HEK293 (cell line): ENCODE measurements around the gene RAB36.
A peak's percentile ranks its signal among the peaks of the same experiment; 100 is the strongest.

Experiments used
- CTCF ChIA-PET: fragments of 350-600 bp; formaldehyde crosslinking; extraction: SDS; loops from one replicate; lab custom pipeline; 2021; ENCODE audit warnings: antibody characterized with exemption; lab: Yijun Ruan, JAX
- POLR2A ChIA-PET: fragments of 300-600 bp; formaldehyde crosslinking; extraction: SDS; loops from one replicate; lab custom pipeline; 2020; ENCODE audit warnings: antibody characterized with exemption, inconsistent platforms; lab: Yijun Ruan, JAX
- H3K27ac ChIP-seq: fragments of 200-500 bp; sonication (Bioruptor generic); 2 replicates; pipeline ENCODE4 v1.5.1; 2014; ENCODE audit warnings: low read depth, low read length, control low read depth, inconsistent platforms; ENCODE audit errors: extremely low read depth
- H3K36me3 ChIP-seq, 2 experiments: fragments of 200-500 bp in 1 of 2; sonication (Bioruptor generic) in 1 of 2; 1 replicate in 1 of 2; 2 replicates in 1 of 2; pipeline ENCODE4 v1.5.1; 2014 to 2017; ENCODE audit warnings: inconsistent platforms in 2 of 2, low read length in 2 of 2; ENCODE audit not compliant: control insufficient read depth in 2 of 2, insufficient read depth in 1 of 2
- H3K4me1 ChIP-seq: fragments of 200-500 bp; sonication (Bioruptor generic); 2 replicates; pipeline ENCODE4 v1.5.1; 2014; ENCODE audit warnings: mild to moderate bottlenecking, low read length, inconsistent platforms; ENCODE audit not compliant: control insufficient read depth, insufficient read depth
- H3K4me3 ChIP-seq: 2 replicates; pipeline ENCODE4 v1.5.1; 2011; ENCODE audit warnings: low read depth, mild to moderate bottlenecking, control low read depth, low read length, moderate library complexity
- H3K9me3 ChIP-seq: fragments of 200-500 bp; sonication (Bioruptor generic); 2 replicates; pipeline ENCODE4 v1.5.1; 2014; ENCODE audit warnings: low read depth, low read length, inconsistent platforms; ENCODE audit not compliant: control insufficient read depth, insufficient read depth
- GLIS1 ChIP-seq: fragments of 450-650 bp; formaldehyde crosslinking; IDR thresholded peaks from 2 replicates; pipeline ENCODE4 v1.5.1; 2016; ENCODE audit warnings: missing biosample characterization, missing genetic modification characterization
- KLF10 ChIP-seq: fragments of 450-650 bp; IDR thresholded peaks from 2 replicates; pipeline ENCODE4 v1.5.1; 2018; ENCODE audit warnings: missing biosample characterization, mild to moderate bottlenecking, missing genetic modification characterization
- ZNF138 ChIP-seq: fragments of 450-650 bp; formaldehyde crosslinking; IDR thresholded peaks from 2 replicates; pipeline ENCODE4 v1.5.1; 2016; ENCODE audit warnings: missing biosample characterization, missing genetic modification characterization, borderline replicate concordance
- ZNF157 ChIP-seq: fragments of 450-650 bp; formaldehyde crosslinking; IDR thresholded peaks from 2 replicates; pipeline ENCODE4 v1.5.1; 2016; ENCODE audit warnings: missing biosample characterization, missing genetic modification characterization
- ZNF473 ChIP-seq: fragments of 450-650 bp; formaldehyde crosslinking; IDR thresholded peaks from 2 replicates; pipeline ENCODE4 v1.5.1; 2017; ENCODE audit warnings: missing biosample characterization, missing genetic modification characterization
- ZNF529 ChIP-seq: fragments of 450-650 bp; formaldehyde crosslinking; IDR thresholded peaks from 2 replicates; pipeline ENCODE4 v1.5.1; 2017; ENCODE audit warnings: missing genetic modification characterization, missing biosample characterization; ENCODE audit not compliant: insufficient replicate concordance
- ZNF596 ChIP-seq: fragments of 450-650 bp; IDR thresholded peaks from 2 replicates; pipeline ENCODE4 v1.5.0; 2018; ENCODE audit warnings: missing biosample characterization, mild to moderate bottlenecking, missing genetic modification characterization, moderate library complexity
- ZNF830 ChIP-seq: fragments of 450-650 bp; IDR thresholded peaks from 2 replicates; pipeline ENCODE4 v1.5.0; 2018; ENCODE audit warnings: missing biosample characterization, missing genetic modification characterization, low read depth, mild to moderate bottlenecking, moderate library complexity
- TF ChIP-seq, protein P1 (sequence below): fragments of 450-650 bp; formaldehyde crosslinking; IDR thresholded peaks from 2 replicates; pipeline ENCODE4 v1.5.1; 2017; ENCODE audit warnings: missing biosample characterization, missing genetic modification characterization
- TF ChIP-seq, protein P2 (sequence below): fragments of 450-650 bp; formaldehyde crosslinking; IDR thresholded peaks from 2 replicates; pipeline ENCODE4 v1.5.1; 2016; ENCODE audit warnings: missing biosample characterization, missing genetic modification characterization
- TF ChIP-seq, protein P3 (sequence below): fragments of 450-650 bp; formaldehyde crosslinking; IDR thresholded peaks from 2 replicates; pipeline ENCODE4 v1.5.1; 2016; ENCODE audit warnings: missing biosample characterization, missing genetic modification characterization
- TF ChIP-seq, protein P4 (sequence below): fragments of 450-650 bp; formaldehyde crosslinking; IDR thresholded peaks from 2 replicates; pipeline ENCODE4 v1.5.1; 2016; ENCODE audit warnings: missing biosample characterization, missing genetic modification characterization

The RAB36 gene

DNA sequence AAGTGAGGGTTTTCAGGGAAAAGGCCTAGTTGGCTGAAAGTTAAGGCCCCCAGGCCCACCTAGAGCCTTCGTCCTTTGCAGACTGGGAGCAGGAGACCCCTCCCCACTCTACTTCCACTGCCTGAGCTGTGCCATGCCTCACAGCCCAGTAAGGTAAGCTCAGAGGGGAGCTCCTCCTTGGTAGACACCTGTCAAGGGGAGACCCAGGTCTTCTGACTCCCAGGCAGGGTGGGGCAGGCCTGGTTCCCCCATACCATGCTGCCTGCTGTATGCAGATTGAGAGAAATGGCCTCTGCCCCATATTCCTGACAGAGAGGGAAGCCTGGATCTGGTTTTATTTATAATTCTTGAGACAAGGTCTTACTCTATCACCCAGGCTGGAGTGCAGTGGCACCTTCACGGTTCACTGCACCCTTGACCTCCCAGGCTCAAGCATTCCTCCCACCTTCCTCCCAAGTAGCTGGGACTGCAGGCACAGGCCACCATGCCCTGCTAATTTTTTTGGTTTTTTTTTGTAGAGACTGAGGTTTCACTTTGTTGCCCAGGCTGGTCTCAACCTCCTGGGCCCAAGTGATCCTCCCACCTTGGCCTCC is 697 bp downstream of the RAB36 start (continued):
- TF ChIP-seq ZNF596 (tag by site-specific recombination) (no peak), ZNF157 (tag by site-specific recombination) (no peak), ZNF830 (tag by site-specific recombination) (no peak), KLF10 (tag by site-specific recombination) (no peak), GLIS1 (tag by site-specific recombination) (0 out of 2 replicates have a peak, but pooled peaks have one; percentile 15)
- TF ChIP-seq, protein P1, sequence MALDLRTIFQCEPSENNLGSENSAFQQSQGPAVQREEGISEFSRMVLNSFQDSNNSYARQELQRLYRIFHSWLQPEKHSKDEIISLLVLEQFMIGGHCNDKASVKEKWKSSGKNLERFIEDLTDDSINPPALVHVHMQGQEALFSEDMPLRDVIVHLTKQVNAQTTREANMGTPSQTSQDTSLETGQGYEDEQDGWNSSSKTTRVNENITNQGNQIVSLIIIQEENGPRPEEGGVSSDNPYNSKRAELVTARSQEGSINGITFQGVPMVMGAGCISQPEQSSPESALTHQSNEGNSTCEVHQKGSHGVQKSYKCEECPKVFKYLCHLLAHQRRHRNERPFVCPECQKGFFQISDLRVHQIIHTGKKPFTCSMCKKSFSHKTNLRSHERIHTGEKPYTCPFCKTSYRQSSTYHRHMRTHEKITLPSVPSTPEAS, result no peak
- TF ChIP-seq, protein P2, sequence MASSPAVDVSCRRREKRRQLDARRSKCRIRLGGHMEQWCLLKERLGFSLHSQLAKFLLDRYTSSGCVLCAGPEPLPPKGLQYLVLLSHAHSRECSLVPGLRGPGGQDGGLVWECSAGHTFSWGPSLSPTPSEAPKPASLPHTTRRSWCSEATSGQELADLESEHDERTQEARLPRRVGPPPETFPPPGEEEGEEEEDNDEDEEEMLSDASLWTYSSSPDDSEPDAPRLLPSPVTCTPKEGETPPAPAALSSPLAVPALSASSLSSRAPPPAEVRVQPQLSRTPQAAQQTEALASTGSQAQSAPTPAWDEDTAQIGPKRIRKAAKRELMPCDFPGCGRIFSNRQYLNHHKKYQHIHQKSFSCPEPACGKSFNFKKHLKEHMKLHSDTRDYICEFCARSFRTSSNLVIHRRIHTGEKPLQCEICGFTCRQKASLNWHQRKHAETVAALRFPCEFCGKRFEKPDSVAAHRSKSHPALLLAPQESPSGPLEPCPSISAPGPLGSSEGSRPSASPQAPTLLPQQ (tag by site-specific recombination), result no peak
- TF ChIP-seq, protein P3, sequence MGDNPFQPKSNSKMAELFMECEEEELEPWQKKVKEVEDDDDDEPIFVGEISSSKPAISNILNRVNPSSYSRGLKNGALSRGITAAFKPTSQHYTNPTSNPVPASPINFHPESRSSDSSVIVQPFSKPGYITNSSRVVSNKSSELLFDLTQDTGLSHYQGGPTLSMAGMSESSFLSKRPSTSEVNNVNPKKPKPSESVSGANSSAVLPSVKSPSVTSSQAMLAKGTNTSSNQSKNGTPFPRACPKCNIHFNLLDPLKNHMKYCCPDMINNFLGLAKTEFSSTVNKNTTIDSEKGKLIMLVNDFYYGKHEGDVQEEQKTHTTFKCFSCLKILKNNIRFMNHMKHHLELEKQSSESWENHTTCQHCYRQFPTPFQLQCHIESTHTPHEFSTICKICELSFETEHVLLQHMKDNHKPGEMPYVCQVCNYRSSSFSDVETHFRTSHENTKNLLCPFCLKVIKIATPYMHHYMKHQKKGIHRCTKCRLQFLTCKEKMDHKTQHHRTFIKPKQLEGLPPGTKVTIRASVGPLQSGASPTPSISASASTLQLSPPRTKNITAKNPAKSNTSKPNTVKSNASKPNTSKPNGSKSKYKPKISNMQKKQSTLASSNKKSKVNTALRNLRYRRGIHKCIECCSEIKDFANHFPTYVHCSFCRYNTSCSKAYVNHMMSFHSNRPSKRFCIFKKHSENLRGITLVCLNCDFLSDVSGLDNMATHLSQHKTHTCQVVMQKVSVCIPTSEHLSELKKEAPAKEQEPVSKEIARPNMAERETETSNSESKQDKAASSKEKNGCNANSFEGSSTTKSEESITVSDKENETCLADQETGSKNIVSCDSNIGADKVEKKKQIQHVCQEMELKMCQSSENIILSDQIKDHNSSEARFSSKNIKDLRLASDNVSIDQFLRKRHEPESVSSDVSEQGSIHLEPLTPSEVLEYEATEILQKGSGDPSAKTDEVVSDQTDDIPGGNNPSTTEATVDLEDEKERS (tag by site-specific recombination), result no peak

DNA sequence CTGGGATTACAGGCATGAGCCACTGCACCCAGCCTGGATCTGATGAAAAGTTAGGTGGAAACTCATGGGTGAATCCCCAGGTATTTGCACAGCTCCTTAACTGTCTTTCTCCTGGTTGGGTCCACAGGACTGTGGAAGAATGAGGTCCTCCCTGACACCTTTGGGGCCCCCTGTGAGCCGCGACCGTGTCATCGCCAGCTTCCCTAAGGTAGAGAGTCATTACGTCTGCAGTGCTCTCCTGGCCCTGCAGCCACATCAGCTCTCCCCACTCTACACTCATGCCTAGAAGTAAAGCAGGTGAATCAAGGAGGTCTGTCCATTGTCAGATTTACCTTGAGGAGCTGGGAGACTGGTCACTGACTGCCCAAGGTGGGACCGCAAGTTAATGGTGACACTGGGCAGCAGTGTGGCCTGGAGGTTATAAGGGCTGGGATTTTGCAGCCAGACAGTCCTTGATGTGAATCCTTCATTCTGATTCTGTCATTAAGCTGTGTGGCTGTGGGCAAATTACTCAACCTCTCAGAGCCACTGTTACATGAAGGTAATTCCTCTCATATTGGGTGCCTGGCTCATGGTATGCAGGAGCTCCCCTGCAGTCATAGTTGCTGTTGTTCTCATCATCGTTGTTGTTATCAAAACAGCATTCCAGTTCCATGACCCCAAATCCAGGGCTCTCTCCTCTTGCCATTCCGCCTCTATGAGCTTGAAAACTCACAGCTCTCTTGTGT is 1.4 kb downstream of the RAB36 start:
- H3K9me3 ChIP-seq, result no peaks in the 10 kb centered on the region
- peaks cover 5% of the 10 kb centered on the region; the same call in 1 of the 2 replicates for H3K4me1 ChIP-seq
- CTCF ChIA-PET, result interaction anchor here (0.5 to 2.2 kb wide), 10 partner anchors 10 to 750 kb away, joined by 3 to 11 read pairs (median 4); no protein-coding TSS in a partner anchor
- no peak overlapping the region for H3K27ac ChIP-seq
- TF ChIP-seq ZNF138 (no peak), GLIS1 (tag by site-specific recombination) (no peak), ZNF473 (tag by site-specific recombination) (no peak), ZNF529 (tag by site-specific recombination) (no peak)
- TF ChIP-seq, protein P4, sequence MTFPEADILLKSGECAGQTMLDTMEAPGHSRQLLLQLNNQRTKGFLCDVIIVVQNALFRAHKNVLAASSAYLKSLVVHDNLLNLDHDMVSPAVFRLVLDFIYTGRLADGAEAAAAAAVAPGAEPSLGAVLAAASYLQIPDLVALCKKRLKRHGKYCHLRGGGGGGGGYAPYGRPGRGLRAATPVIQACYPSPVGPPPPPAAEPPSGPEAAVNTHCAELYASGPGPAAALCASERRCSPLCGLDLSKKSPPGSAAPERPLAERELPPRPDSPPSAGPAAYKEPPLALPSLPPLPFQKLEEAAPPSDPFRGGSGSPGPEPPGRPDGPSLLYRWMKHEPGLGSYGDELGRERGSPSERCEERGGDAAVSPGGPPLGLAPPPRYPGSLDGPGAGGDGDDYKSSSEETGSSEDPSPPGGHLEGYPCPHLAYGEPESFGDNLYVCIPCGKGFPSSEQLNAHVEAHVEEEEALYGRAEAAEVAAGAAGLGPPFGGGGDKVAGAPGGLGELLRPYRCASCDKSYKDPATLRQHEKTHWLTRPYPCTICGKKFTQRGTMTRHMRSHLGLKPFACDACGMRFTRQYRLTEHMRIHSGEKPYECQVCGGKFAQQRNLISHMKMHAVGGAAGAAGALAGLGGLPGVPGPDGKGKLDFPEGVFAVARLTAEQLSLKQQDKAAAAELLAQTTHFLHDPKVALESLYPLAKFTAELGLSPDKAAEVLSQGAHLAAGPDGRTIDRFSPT (tag by site-specific recombination), result no peak
- POLR2A ChIA-PET, result interaction anchor here (1.3 kb wide), 2 partner anchors 10 to 34 kb away, joined by 4 to 5 read pairs; no protein-coding TSS in a partner anchor
- H3K36me3 ChIP-seq, result peaks cover 0 to 45% of the 10 kb centered on the region in 2 experiments; a peak in 1 of 3 replicates
- no peak overlapping the region for H3K4me3 ChIP-seq
